ENCODE results near the gene OR9G4. TPM values are rescaled to one million over a fixed set of nuclear protein-coding genes. Genes with fewer than 3 reads are reported as not detected.

Gene OR9G4
- total RNA-seq, 1 experiment from 2014 or later, result not detected

DNA sequence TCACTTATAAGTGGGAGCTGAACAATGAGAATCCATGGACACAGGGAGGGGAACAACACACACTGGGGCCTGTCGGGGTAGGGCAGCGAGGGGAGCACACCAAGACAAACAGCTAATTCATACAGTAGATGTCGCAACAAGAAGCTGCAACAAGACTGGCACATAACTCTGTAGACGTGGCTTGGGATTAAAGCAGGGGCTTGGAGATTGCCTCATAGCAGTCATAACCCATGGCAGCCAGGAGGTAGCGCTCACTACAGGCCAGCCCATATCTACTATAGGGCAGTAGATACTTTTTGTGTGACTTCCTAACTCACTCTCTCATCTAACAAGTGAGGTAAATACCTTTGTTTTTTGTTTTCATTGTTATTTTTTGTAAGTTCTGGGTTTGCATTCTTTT, 1.7 kb upstream of the OR9G4 start:
- H3F3A ChIP-seq (ENCODE audit: insufficient read depth, low read depth), result no peaks in the 10 kb centered on the region
- H3K79me2 ChIP-seq (ENCODE audit: low read depth), result no peaks in the 10 kb centered on the region
- no peaks in the 10 kb centered on the region for H3K9me3 ChIP-seq (ENCODE audit: insufficient read depth, low read depth)
- intact Hi-C loops (cut with micrococcal nuclease; ENCODE audit: unreplicated experiment), result no loop called here
- H3K4me1 ChIP-seq (replicated peaks; ENCODE audit: insufficient read depth), result no peaks in the 10 kb centered on the region
- TF ChIP-seq, protein P1, sequence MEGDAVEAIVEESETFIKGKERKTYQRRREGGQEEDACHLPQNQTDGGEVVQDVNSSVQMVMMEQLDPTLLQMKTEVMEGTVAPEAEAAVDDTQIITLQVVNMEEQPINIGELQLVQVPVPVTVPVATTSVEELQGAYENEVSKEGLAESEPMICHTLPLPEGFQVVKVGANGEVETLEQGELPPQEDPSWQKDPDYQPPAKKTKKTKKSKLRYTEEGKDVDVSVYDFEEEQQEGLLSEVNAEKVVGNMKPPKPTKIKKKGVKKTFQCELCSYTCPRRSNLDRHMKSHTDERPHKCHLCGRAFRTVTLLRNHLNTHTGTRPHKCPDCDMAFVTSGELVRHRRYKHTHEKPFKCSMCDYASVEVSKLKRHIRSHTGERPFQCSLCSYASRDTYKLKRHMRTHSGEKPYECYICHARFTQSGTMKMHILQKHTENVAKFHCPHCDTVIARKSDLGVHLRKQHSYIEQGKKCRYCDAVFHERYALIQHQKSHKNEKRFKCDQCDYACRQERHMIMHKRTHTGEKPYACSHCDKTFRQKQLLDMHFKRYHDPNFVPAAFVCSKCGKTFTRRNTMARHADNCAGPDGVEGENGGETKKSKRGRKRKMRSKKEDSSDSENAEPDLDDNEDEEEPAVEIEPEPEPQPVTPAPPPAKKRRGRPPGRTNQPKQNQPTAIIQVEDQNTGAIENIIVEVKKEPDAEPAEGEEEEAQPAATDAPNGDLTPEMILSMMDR (conservative IDR thresholded peaks at IDR 0.05), result no peak
- TF ChIP-seq EZH2 (IDR thresholded peaks at IDR 0.05; ENCODE audit: low read depth), result no peak
- BruUV-seq (replicated peaks), result no TSS peak
- POLR2A ChIA-PET (ENCODE audit: unreplicated experiment), result no interaction called here
- no peaks in the 10 kb centered on the region for H4K20me1 ChIP-seq (ENCODE audit: insufficient read depth)
- DNase-seq, result no peak
- H3K27me3 ChIP-seq (ENCODE audit: insufficient read depth, low read depth), result peaks cover 59% of the 10 kb centered on the region
- H3K4me3 ChIP-seq, result no peak overlapping the region
- CTCF ChIA-PET, result no interaction called here
- no peak overlapping the region for H3K27ac ChIP-seq
- no peaks in the 10 kb centered on the region; the same call in 1 of the 2 replicates for H3K9me2 ChIP-seq (ENCODE audit: insufficient read depth)
- H3K36me3 ChIP-seq (ENCODE audit: low read depth), result no peaks in the 10 kb centered on the region
- H2AFZ ChIP-seq, result no peak overlapping the region
- H3K4me2 ChIP-seq, result no peak overlapping the region

DNA sequence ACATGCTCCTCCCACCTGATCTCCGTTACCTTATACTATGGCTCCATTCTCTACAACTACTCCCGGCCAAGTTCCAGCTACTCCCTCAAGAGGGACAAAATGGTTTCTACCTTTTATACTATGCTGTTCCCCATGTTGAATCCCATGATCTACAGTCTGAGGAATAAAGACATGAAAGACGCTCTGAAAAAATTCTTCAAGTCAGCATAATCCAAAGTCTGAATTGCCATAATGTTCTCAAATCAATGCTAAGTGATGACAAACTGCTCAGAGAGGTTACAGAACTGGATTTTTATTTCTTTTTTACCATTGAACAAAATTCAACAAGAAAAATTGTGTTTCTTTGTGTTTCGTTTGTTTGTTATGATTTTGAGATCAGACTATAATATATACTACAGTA, 7.6 kb downstream of the OR9G4 start:
- H3K79me2 ChIP-seq (ENCODE audit: low read depth), result no peaks in the 10 kb centered on the region
- peaks cover 21% of the 10 kb centered on the region; the same call in 1 of the 2 replicates for H3K27me3 ChIP-seq (ENCODE audit: insufficient read depth, low read depth)
- no peak overlapping the region for H3K4me2 ChIP-seq
- no peaks in the 10 kb centered on the region for H3K9me2 ChIP-seq (ENCODE audit: insufficient read depth)
- H2AFZ ChIP-seq, result no peak overlapping the region
- H3K4me1 ChIP-seq (replicated peaks; ENCODE audit: insufficient read depth), result no peaks in the 10 kb centered on the region
- no peak overlapping the region for H3K4me3 ChIP-seq
- DNase-seq, result no peak
- H3K9me3 ChIP-seq (ENCODE audit: insufficient read depth, low read depth), result no peaks in the 10 kb centered on the region
- H3K27ac ChIP-seq, result no peak overlapping the region
- H3F3A ChIP-seq (ENCODE audit: insufficient read depth, low read depth), result no peaks in the 10 kb centered on the region
- H4K20me1 ChIP-seq (ENCODE audit: insufficient read depth), result no peaks in the 10 kb centered on the region
- ChIA-PET CTCF (no interaction called here), POLR2A (ENCODE audit: unreplicated experiment) (no interaction called here)
- no peak for TF ChIP-seq EZH2 (IDR thresholded peaks at IDR 0.05; ENCODE audit: low read depth)
- TF ChIP-seq, protein P1 (conservative IDR thresholded peaks at IDR 0.05), result no peak
- no TSS peak for BruUV-seq (replicated peaks)
- intact Hi-C loops (cut with micrococcal nuclease; ENCODE audit: unreplicated experiment), result no loop called here
- no peaks in the 10 kb centered on the region for H3K36me3 ChIP-seq (ENCODE audit: low read depth)

DNA sequence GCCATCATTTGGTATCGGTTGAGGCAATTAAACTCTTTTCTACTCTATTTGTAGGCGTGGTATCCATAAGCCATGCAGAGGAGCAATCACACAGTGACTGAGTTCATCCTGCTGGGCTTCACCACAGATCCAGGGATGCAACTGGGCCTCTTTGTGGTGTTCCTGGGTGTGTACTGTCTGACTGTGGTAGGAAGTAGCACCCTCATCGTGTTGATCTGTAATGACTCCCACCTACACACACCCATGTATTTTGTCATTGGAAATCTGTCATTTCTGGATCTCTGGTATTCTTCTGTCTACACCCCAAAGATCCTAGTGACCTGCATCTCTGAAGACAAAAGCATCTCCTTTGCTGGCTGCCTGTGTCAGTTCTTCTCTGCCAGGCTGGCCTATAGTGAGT, 8.4 kb downstream of the OR9G4 start:
- CTCF ChIA-PET, result no interaction called here
- TF ChIP-seq, protein P1 (conservative IDR thresholded peaks at IDR 0.05), result no peak

More for the DNA sequence above, 8.4 kb downstream of the OR9G4 start:
- intact Hi-C loops (cut with micrococcal nuclease; ENCODE audit: unreplicated experiment), result no loop called here
- Histone ChIP-seq H3K4me2 (no peak overlapping the region), H2AFZ (no peak overlapping the region), H3K9me2 (ENCODE audit: insufficient read depth) (no peaks in the 10 kb centered on the region), H3K4me1 (replicated peaks; ENCODE audit: insufficient read depth) (no peaks in the 10 kb centered on the region), H3K27ac (no peak overlapping the region), H3K27me3 (ENCODE audit: insufficient read depth, low read depth) (peaks cover 18% of the 10 kb centered on the region; the same call in 1 of the 2 replicates), H3K36me3 (ENCODE audit: low read depth) (no peaks in the 10 kb centered on the region), H3F3A (ENCODE audit: insufficient read depth, low read depth) (no peaks in the 10 kb centered on the region), H3K79me2 (ENCODE audit: low read depth) (no peaks in the 10 kb centered on the region), H4K20me1 (ENCODE audit: insufficient read depth) (no peaks in the 10 kb centered on the region), H3K4me3 (no peak overlapping the region), H3K9me3 (ENCODE audit: insufficient read depth, low read depth) (no peaks in the 10 kb centered on the region)
- no peak for DNase-seq
- no TSS peak for BruUV-seq (replicated peaks)
- POLR2A ChIA-PET (ENCODE audit: unreplicated experiment), result no interaction called here
